H1 (cell line): Measurements from ENCODE around the gene AOPEP. TPM values are rescaled to one million over a fixed set of nuclear protein-coding genes. Genes with fewer than 3 reads are reported as not detected.

ENCODE experiments used
- BACH1 ChIP-seq: IDR thresholded peaks from 2 replicates; pipeline ENCODE4 v1.6.1; 2012; ENCODE audit warnings: low read length, improper control_type of control experiment
- EP300 ChIP-seq, 2 experiments: IDR thresholded peaks; 1 replicate in 1 of 2; 2 replicates in 1 of 2; pipeline ENCODE4 v1.6.1; 2011 to 2012; ENCODE audit warnings: low read depth in 2 of 2, low read length in 2 of 2, mild to moderate bottlenecking in 2 of 2, borderline replicate concordance in 1 of 2, inconsistent platforms in 1 of 2, moderate library complexity in 1 of 2
- FOSL1 ChIP-seq: IDR thresholded peaks from 2 replicates; pipeline ENCODE4 v1.6.1; 2011; ENCODE audit warnings: mild to moderate bottlenecking, low read depth, low read length, moderate library complexity; ENCODE audit not compliant: insufficient read depth
- SUZ12 ChIP-seq: fragments of 200-600 bp; sonication (generic); IDR thresholded peaks from 2 replicates; pipeline ENCODE4 v1.6.1; 2012; ENCODE audit warnings: mild to moderate bottlenecking, inconsistent platforms, low read length, moderate library complexity, mixed read lengths
- TAF1 ChIP-seq: IDR thresholded peaks from 2 replicates; pipeline ENCODE4 v1.6.1; 2011; ENCODE audit warnings: mild to moderate bottlenecking, low read depth, low read length
- polyA plus RNA-seq, 7 experiments: library from polyadenylated mRNA; depleted of rRNA in 3 of 7; stranded (reverse) in 5 of 7; unstranded in 2 of 7; fragments of >200 nt in 5 of 7; fragments of 200-250 nt in 2 of 7; gene quantifications; 1 replicate in 5 of 7; 2 replicates in 1 of 7; 4 replicates in 1 of 7; pipeline versions ENCODE4 v1.2.1 to v1.2.3, GENCODE V29; 2011 to 2013; ENCODE audit warnings: missing spikeins in 2 of 7, mixed read lengths in 2 of 7
- total RNA-seq: library from RNA; stranded (reverse); fragmentation: NEBNext Ultra II Directional; extraction: Animal tissue kit (Norgen Biotek cat#: 25700); gene quantifications from 2 replicates; pipeline ENCODE4 v1.2.1, GENCODE V29; 2021
- TF ChIP-seq, protein P1 (sequence below): fragments of 300-600 bp; sonication (generic); IDR thresholded peaks from 2 replicates; pipeline ENCODE4 v1.7.1; 2012; ENCODE audit warnings: low read length, moderate library complexity, mild to moderate bottlenecking, inconsistent platforms; ENCODE audit not compliant: insufficient replicate concordance

AOPEP gene
- total and polyA plus RNA-seq, 2 of the 8 experiments (the other 6 are each of a cell fraction or from before 2014, with no cell fraction given), result 6.1 to 14.3 TPM

- TF ChIP-seq, protein P1, sequence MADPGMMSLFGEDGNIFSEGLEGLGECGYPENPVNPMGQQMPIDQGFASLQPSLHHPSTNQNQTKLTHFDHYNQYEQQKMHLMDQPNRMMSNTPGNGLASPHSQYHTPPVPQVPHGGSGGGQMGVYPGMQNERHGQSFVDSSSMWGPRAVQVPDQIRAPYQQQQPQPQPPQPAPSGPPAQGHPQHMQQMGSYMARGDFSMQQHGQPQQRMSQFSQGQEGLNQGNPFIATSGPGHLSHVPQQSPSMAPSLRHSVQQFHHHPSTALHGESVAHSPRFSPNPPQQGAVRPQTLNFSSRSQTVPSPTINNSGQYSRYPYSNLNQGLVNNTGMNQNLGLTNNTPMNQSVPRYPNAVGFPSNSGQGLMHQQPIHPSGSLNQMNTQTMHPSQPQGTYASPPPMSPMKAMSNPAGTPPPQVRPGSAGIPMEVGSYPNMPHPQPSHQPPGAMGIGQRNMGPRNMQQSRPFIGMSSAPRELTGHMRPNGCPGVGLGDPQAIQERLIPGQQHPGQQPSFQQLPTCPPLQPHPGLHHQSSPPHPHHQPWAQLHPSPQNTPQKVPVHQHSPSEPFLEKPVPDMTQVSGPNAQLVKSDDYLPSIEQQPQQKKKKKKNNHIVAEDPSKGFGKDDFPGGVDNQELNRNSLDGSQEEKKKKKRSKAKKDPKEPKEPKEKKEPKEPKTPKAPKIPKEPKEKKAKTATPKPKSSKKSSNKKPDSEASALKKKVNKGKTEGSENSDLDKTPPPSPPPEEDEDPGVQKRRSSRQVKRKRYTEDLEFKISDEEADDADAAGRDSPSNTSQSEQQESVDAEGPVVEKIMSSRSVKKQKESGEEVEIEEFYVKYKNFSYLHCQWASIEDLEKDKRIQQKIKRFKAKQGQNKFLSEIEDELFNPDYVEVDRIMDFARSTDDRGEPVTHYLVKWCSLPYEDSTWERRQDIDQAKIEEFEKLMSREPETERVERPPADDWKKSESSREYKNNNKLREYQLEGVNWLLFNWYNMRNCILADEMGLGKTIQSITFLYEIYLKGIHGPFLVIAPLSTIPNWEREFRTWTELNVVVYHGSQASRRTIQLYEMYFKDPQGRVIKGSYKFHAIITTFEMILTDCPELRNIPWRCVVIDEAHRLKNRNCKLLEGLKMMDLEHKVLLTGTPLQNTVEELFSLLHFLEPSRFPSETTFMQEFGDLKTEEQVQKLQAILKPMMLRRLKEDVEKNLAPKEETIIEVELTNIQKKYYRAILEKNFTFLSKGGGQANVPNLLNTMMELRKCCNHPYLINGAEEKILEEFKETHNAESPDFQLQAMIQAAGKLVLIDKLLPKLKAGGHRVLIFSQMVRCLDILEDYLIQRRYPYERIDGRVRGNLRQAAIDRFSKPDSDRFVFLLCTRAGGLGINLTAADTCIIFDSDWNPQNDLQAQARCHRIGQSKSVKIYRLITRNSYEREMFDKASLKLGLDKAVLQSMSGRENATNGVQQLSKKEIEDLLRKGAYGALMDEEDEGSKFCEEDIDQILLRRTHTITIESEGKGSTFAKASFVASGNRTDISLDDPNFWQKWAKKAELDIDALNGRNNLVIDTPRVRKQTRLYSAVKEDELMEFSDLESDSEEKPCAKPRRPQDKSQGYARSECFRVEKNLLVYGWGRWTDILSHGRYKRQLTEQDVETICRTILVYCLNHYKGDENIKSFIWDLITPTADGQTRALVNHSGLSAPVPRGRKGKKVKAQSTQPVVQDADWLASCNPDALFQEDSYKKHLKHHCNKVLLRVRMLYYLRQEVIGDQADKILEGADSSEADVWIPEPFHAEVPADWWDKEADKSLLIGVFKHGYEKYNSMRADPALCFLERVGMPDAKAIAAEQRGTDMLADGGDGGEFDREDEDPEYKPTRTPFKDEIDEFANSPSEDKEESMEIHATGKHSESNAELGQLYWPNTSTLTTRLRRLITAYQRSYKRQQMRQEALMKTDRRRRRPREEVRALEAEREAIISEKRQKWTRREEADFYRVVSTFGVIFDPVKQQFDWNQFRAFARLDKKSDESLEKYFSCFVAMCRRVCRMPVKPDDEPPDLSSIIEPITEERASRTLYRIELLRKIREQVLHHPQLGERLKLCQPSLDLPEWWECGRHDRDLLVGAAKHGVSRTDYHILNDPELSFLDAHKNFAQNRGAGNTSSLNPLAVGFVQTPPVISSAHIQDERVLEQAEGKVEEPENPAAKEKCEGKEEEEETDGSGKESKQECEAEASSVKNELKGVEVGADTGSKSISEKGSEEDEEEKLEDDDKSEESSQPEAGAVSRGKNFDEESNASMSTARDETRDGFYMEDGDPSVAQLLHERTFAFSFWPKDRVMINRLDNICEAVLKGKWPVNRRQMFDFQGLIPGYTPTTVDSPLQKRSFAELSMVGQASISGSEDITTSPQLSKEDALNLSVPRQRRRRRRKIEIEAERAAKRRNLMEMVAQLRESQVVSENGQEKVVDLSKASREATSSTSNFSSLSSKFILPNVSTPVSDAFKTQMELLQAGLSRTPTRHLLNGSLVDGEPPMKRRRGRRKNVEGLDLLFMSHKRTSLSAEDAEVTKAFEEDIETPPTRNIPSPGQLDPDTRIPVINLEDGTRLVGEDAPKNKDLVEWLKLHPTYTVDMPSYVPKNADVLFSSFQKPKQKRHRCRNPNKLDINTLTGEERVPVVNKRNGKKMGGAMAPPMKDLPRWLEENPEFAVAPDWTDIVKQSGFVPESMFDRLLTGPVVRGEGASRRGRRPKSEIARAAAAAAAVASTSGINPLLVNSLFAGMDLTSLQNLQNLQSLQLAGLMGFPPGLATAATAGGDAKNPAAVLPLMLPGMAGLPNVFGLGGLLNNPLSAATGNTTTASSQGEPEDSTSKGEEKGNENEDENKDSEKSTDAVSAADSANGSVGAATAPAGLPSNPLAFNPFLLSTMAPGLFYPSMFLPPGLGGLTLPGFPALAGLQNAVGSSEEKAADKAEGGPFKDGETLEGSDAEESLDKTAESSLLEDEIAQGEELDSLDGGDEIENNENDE, result no peak
- TF ChIP-seq BACH1, result no peak
- TF ChIP-seq FOSL1, result no peak
- no peak for TF ChIP-seq TAF1
- no peak for TF ChIP-seq SUZ12
- no peak for TF ChIP-seq EP300 (IDR thresholded peaks at IDR 0.05; ENCODE audit: borderline replicate concordance in 1 of 2, low read depth in 2 of 2, low read length in 2 of 2)
Measured at GRCh38 chr9:95095641-95096355, 369.3 kb downstream of the AOPEP start (continued).
